SIG-M5 (cell line): Measurements from ENCODE around the gene ERC1.
"Not testable (repeated sequence)": the region's sequence is repeated elsewhere in the genome, so short reads cannot be mapped to it uniquely, and the experiment has no call there.

Experiments used
- DNase-seq: peaks from one replicate; lab custom pipeline; 2025; lab: John Stamatoyannopoulos, UW

The ERC1 gene

DNA sequence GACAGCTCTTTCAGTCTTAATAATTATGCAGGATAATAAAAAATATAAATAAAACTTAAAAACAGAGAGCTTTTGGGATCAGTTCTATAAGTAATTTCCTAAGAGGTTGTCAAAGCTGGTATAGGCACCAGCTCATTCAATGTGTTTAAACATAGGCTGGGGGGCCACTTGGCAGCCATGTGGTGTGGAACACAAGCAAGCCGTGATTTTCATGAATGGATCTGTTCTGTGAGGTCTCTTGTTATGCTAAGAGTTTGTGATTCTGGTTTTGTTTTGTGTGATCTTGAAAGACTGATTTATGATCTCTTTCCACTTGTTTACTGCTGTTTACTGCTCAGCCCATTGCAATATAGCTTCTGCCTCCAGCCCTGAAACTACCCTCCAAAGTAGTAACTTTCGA, 362.4 kb downstream of the ERC1 start:
- DNase-seq = no peak

DNA sequence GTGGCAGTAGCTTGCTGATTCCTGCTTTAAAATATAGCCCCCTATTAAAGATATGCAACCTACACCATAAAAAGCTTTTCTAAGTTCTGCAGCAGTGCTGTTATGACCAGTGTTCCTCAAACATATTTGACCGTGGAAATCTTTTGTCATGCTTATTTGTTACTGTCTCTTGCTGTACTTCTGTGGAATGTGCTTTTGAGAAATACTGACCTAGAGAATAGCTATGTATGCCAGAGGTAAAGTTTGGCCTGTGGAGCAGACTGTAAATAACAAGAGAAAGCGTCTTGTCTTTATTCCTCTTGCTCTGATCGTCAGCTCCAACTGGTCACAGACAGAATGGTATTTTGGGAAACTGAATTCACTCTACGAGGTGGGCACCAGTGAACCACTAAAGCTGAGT, 364.4 kb downstream of the ERC1 start:
- no peak for DNase-seq

DNA sequence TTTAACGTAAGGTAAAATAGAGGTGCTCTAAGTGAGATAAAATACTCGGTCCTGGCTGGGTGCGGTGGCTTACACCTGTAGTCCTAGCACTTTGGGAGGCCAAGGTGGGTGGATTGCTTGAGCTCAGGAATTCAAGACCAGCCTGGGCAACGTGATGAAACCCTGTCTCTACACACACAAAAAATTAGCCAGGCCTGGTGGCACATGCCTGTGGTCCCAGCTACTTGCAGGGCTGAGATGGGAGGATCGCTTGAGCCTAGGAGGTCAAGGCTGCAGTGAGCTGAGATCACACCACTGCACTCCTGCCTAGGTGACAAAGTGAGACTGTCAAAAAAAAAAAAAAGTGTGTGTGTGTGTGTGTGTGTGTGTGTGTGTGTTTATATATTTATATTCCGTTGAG, 364.8 kb downstream of the ERC1 start:
- DNase-seq = not testable (repeated sequence)

DNA sequence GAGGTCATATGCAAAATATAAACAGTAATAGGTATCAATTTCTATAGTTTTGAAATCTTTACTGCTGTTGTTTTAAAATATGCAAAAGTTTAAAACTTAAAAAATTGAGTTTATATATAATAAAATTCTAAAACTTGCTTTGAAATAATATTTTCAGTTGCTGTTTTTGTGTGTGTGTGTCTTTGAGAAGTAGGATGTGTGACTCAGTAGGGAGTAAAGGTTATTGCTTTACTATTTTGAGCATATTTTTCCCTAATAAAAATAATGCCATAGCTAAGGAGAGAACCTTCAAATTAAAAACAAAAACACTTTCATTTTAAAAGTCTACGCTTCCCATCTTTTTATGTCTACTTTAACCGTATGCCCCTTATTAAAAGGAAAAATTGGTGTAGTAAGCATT, 365.3 kb downstream of the ERC1 start:
- DNase-seq = no peak

DNA sequence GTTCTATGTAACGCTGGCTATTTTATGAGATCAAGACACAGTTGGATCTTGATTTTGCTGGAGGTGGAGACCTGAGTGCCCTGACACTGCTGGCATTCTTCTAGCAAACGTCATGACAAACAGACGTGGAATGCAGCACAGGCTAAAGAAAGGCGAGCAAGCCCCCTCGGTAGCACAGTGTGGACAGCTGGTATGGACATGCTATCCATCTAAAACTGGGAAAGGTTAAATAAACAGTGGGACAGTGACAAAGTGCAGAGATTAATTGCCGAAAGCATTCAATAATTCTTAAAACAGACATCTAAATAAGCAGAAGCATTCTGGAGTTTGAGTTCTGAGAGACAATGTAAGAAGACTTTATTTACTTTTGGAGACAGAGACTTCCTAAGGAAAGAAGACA, 366.1 kb downstream of the ERC1 start:
- no peak for DNase-seq

DNA sequence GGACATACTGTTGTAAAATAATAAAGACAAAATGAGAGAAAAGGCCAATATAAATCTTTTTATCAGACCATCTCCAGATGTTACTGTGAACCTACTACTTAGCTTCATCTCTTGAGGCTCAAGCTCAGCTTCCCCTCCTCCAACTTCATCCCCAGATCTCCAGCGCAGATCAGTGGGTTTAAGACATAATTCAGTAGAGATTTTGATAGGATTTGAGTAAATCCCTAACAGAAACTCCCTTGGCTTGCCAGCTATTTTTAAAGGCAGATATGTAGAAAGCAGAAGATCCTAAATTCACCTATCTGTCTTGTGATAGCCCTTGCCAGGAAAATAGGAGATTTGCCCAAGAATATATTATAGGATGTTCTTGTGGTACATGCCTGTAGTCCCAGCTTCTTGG, 366.7 kb downstream of the ERC1 start:
- no peak for DNase-seq

DNA sequence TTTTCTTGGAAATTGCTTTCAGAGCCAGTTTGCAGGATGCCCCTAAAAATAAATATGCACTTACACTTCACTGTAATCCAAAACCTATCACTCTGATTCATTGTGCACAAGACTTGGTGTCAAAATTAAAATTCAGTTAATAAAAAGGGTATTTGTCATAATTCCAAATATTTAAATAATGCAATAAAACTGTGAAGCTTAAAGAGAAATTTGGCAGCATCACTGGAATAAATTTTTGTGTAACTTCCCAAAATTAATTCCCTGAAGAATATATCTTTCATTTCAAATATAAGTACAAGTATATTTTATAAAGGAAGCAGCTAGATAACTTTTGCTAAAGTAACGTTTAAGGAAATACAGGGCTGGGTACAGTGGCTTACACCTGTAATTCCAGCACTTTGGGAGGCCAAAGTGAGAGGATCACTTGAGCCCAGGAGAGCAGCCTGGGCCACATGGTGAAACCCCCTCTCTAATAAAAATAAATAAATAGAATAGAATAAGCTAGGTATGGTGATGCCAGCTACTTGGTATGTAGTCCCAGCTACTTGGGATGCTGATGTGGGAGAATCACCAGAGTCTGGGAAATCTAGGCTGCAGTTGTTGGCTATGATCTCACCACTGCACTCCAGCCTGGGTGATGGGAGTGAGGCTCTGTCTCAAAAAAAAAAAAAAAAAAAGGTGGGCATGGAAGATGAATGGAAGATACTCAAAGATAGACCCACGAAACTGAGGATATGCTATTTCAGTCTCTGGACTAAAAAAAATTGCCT, 369.6 kb downstream of the ERC1 start:
- no peak for DNase-seq

DNA sequence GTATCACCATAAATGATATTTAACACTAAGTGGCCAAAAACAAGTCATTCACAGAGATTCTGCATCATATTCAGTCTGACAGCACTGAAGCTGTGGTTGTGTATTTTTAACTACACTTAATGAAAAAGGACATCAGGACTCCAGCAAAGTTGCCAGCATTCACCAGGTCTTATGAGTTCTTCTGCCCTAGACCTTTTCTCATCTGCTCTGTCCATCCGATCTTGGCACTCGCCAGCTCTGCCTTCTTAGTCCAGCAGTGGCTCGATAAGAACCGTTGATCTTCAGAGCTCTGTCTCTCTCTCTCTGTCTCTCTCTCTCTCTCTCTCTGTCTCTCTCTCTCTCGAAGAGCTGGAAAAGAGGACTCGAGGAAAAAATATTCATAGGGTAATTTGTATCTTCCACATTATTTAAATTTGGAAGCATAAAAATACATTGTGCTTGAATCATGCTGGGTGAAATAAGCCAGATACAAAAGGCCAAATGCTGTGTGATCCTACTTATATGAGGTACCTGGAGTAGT, 371.2 kb downstream of the ERC1 start:
- DNase-seq = no peak

DNA sequence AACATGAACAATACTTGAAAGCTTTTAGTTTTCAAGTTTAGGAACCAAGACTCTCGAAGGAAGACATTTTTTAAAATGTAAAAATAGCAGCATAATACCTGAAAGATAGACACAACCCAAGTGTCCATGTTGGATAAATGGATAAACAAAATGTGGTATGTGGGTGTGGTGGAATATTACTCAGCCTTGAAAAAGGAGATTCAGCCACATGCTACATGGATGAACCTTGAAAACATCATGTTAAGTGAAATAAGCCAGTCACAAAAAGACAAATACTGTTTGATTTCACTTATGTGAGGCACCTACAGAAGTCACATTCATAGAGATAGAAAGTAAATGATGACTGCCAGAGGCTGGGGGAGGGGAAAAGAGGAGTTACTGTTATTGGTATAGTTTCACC, 374.7 kb downstream of the ERC1 start:
- no peak for DNase-seq

DNA sequence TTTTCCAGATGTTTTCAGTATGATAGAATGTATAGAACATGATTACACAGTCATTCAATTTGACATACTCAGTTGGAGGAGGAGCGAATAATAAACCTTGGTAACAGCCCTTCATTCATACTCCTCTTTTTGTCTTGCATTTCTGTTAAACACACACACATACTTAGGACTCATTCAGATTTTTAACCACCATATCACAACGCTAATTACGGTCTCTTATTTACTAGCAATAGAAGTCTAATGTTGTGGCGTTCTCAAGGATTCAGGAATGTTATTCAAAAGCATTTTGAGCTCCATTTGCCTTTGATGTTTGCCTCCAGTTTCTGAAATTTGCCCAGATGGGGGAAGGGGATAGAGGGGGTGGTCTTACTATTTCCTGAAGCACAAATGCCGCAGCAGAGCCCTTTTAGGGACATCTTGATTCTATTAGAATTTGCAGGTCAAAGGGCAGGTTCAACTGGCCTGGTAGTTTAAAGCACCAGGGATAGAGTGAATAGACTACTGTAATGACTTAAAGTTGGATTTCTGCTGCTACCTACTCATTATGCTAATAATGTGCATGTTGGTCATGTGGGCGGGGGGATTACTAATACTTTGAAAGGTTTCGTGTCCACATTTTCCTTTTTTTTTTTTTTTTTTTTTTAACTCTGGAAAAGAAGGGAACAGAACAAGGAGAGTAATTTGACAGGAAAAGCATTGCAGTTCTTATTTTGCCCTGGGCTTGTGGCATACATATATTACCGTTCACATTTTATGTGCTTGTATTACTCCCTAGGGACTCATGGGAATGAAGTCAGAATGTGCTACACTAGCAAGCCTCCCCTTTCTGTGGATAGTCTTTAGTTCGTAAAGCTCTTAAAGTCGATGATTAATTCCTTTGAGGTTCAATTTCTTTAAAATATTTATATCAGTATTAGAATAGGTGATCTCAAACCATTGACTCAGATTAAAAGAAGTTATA, 376.6 kb downstream of the ERC1 start:
- DNase-seq = no peak

DNA sequence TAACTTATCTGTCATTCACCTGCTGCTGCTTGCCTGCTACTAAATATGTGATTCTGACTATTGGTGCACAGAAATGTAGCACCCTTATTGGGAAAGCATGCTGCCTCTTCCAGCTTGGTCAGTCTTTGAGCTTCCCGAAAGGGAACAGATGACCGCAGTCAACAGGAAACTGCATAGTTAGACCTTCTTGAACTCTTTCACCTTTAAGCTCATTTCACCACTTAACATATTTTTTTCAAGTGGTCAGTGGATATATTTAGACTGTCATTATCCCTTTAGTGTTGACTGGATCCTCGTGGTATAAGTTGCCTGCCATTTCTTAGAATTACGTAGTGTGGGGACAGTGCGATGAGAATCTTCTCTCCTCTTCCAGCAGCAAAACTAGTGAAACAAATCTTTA, 378.4 kb downstream of the ERC1 start:
- no peak for DNase-seq

DNA sequence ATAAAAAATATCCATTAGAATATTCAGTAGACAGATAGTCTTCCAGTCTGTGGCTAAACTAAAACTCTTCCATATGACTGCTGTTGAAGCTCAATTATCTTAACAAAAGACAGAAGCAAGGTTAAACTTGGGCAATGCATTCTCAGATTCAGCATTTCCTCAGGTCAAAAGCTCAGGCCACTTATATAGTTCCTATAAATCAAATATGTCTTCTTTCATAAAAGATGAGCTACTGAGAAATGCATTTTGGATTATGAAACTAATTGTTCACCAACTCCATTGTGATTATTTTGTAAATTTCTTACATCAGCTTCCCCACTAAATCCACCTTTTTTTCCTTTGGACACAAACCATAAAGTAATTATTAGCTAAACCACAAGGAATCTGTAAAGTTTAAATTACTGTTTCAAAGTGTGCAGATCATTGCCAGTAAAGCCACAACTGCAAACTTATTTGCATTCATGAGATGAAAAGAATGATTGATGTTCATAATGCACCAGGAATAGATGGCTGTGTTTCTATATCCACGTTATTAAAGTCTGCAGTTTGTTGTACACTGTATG, 379.0 kb downstream of the ERC1 start:
- no peak for DNase-seq

DNA sequence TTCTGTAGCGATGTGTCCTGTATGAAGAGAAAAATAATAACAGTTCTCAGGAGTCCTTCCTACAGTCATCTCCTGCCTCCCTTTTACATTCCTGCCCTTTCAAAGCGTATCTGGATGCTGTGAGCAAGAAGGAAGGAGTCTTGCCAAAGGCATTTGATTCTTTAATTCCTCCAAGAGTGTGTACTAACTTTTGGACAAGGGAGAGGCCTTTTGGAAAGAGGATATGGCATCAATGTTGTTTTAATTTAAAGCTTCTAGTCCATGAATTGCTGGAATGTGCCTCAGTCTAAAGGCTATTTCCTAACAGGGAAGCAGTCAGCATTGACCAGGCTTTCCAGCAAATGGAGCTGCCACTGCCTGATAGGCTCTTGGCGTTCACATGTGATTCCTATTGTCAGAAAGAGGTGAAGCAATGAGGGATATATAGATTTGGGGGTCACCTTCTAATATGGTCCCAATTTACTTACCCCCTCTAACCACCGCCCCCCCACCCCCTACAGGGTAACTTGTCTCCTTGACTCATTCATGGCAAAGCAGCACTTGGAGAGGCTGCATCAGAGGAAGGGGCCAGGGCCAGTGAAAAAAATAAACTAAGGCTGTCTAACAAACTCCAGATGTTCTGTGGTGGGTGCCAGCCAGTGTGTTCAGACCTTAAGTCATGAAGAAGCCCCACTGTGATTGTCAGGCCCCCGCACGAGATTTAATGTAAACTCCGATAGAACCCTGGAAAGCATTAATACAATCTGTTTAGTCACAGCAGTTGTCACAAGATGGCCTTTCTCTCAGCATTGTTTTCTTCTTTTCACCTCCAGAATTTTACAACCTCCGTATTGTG, 383.1 kb downstream of the ERC1 start:
- no peak for DNase-seq

DNA sequence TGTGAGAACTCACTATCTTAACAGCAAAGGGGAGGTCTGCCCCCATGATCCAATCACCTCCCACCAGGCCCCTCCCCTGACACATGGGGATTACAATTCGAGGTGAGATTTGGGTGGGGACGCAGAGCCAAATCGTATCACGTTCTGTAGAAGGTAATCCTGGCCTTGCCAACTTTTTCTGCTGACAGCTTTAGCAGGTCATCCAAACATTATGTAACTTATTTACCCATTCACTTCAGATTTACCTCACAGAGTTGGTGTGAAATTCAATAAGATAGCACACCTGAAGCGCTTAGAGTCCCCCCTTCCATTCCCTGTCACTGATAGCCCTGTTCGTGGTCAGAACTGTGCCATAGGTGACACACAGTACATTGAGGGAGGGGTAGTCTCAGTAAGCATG, 384.3 kb downstream of the ERC1 start:
- no peak for DNase-seq

DNA sequence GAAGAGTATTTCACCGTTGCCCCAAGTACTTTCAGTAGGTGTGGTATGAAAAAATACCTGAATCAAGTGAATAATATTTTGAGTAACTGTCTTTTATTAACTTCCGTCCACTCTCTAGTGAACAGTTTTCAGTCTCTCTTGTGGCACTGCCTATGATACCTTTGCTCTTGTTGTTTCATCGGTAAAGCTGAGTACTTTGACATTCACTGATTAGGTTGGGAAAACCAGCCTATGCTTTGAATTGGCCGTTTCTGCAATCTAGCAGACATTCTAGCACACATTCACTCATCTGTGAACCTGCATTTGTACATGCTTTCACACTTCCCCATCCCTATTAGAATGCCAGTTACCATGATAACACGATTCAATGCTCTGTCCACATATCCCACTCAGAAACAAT, 386.1 kb downstream of the ERC1 start:
- no peak for DNase-seq

DNA sequence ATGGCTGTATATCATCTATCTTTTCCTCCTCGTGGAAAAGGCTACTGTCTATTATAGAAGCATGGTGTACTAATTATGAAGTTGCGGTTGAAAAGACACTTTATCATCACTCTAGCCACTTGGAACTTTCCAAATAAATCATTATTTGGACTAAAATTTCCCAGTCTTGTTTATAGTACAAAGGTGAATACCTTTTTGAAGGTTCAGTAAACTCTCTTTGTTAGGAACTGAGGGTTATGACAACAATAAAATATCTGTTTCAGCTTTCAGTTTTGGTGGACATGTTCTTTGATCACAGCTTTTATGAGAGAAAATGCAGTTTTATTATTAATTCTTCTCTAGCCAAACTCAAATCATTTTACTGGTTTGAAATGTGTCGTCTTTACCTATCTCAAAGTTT, 386.7 kb downstream of the ERC1 start:
- DNase-seq = no peak

DNA sequence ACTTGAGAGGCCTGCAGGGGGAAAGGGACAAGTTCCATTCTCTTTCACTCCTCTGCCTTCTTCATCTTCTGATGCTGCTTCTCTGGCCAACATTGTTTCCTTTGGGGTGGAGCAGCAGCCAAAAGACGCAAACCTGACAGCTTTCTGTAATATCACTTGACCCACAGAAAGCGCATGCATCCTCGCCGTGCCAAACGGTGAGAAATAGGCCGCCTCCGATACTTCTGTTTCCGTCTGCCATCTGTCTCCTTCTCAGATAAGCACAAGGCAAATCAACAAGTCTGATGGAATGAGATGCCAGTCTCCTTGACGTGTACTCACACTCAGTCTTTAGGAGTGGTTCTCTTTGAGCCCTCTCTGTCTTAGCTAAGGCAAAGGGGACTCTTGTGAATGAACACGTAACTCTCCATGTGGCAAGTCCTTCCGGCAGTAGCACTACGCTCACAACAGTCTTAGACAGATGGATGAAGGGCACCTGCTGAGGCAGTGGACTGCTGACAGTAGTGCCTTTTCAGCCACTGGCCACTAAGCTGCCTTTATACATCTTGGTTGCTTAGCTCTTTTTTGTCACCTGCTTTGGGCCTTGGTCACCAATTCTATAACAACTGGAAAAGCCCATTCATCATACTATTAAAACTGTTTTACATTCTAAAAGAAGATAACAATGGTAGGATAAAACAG, 389.3 kb downstream of the ERC1 start:
- no peak for DNase-seq

DNA sequence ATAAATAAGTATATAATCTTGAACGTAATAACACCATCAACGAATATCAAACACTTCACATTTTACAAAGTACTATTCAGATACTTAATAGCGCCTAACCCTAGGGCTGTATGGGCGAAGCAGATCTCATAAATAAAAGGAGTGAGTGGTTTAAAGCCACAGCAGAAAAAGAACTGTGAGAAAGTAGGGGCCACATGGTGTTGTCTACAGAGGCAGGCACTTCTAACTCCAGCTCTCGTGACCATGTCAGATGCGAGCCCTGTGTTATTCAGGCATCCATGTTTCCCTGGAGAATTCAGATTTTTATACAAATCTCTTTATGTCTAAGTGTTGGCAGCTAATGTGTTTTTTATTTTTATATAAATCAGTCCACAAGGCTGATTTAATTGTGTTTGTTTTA, 391.1 kb downstream of the ERC1 start:
- no peak for DNase-seq

DNA sequence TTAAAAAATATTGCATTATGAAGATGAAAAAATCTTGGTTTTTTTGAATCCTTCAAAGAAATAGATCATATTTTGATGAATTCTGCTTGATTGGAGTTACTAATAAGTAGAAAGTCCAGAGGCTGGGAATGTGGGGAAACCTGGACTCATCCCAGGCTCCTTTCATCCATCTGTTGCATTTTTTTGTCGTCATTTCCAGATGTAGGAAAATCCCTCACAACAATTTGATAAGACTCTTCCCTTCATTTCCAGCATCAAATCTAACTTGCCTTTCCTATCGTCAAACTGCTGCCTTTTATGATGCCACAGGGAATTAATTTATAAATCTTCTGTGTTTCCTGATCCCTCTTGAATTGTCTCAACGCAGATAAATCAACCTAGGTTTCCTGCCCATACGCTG, 391.8 kb downstream of the ERC1 start:
- no peak for DNase-seq

DNA sequence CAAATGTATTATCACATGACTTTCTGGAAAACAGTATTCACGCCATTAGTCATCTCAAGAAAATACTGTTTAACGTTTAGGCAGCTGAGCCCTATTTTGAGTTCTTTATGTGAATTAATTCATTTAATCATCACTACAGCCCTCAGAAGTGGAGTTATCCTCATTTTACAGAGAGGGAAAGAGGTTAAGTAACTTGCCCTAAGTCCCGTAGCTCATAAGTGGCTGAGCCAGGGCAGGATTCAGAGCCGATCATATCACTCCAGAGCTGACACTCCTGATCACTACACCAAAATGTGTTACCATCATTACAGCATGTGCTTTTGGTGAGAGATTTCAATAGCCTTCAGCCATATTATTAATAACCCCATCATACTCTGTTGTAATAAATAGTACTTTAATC, 392.7 kb downstream of the ERC1 start:
- no peak for DNase-seq

DNA sequence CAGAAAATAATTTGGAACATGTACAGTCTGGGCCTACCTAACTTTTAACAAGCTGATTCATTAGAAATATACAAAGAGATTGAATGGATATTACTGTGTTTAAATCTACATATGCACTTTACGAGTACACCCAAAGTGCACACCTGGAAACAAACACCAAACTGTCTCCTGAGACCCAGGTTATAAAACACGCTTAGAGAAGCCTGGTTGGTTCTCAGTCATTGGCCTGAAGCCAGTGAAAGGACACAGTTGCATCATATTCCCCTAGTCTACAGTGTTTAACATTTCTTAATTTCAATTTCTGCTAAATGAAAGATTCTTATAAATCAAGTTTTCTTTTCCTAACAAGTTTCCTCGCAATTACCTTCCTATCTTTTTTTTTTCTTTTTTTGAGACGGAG, 393.9 kb downstream of the ERC1 start:
- DNase-seq = no peak
